SU-DHL-6 (cell line): ENCODE data around the gene ATP9B.

ENCODE experiments used
- H2AFZ ChIP-seq: fragments of 200-600 bp; sonication (generic); 2 replicates; pipeline ENCODE4 v1.6.1; 2014; ENCODE audit warnings: low read depth, mild to moderate bottlenecking, moderate library complexity, mixed read lengths, antibody characterized with exemption, low read length; ENCODE audit not compliant: severe bottlenecking
- H3F3A ChIP-seq: fragments of 200-600 bp; shearing (Covaris generic); 2 replicates; pipeline ENCODE4 v1.6.0; 2016; ENCODE audit warnings: antibody characterized with exemption, mild to moderate bottlenecking; ENCODE audit not compliant: insufficient read depth
- H3K27ac ChIP-seq: fragments of 200-600 bp; sonication (generic); 2 replicates; pipeline ENCODE4 v1.5.1; 2016; ENCODE audit warnings: low read depth, mild to moderate bottlenecking, low read length, moderate library complexity, mixed read lengths
- H3K27me3 ChIP-seq: fragments of 200-600 bp; sonication (generic), shearing (Covaris generic); 2 replicates; pipeline ENCODE4 v1.6.0; 2014; ENCODE audit warnings: mild to moderate bottlenecking, low read length
- H3K36me3 ChIP-seq: fragments of 200-600 bp; sonication (generic); 2 replicates; pipeline ENCODE4 v1.6.1; 2014; ENCODE audit warnings: mild to moderate bottlenecking, low read length, mixed read lengths
- H3K4me2 ChIP-seq: fragments of 300-600, 200-600 bp; shearing (Covaris generic), sonication (generic); 2 replicates; pipeline ENCODE4 v1.6.0; 2014; ENCODE audit warnings: low read length, low read depth, mild to moderate bottlenecking; ENCODE audit not compliant: poor library complexity, severe bottlenecking
- H3K4me3 ChIP-seq: fragments of 200-600 bp; sonication (generic); 2 replicates; pipeline ENCODE4 v1.5.1; 2014; ENCODE audit warnings: antibody characterized with exemption, low read length, mild to moderate bottlenecking, mixed read lengths; ENCODE audit not compliant: insufficient read depth, poor library complexity, severe bottlenecking
- H3K79me2 ChIP-seq: fragments of 200-600 bp; sonication (generic); 2 replicates; pipeline ENCODE4 v1.6.1; 2014; ENCODE audit warnings: mild to moderate bottlenecking, low read length, moderate library complexity; ENCODE audit not compliant: insufficient read depth
- H3K9ac ChIP-seq: fragments of 200-600 bp; sonication (generic); 2 replicates; pipeline ENCODE4 v1.7.0; 2014; ENCODE audit warnings: mild to moderate bottlenecking, low read length
- H3K9me2 ChIP-seq: fragments of 200-600 bp; sonication (generic); replicated peaks from 2 replicates; pipeline ENCODE4 v1.6.1; 2014; ENCODE audit warnings: low read length; ENCODE audit not compliant: insufficient read depth
- H3K9me3 ChIP-seq: fragments of 200-600 bp; sonication (generic); 2 replicates; pipeline ENCODE4 v1.6.1; 2014; ENCODE audit warnings: low read length, mixed read lengths; ENCODE audit not compliant: insufficient read depth
- H4K20me1 ChIP-seq: fragments of 200-600 bp; sonication (generic); 2 replicates; pipeline ENCODE4 v1.6.1; 2014; ENCODE audit warnings: low read depth, mild to moderate bottlenecking, antibody characterized with exemption, low read length, moderate library complexity, mixed read lengths
- CTCF ChIP-seq: fragments of 200-600 bp; sonication (generic); IDR thresholded peaks from one replicate; pipeline ENCODE4 v1.5.1; 2017; ENCODE audit warnings: antibody characterized with exemption, mild to moderate bottlenecking, low read length, moderate library complexity; ENCODE audit not compliant: insufficient read depth, poor library complexity, severe bottlenecking
- EZH2phosphoT487 ChIP-seq: fragments of 200-600 bp; sonication (generic), shearing (Covaris generic); conservative IDR thresholded peaks from 2 replicates; pipeline ENCODE4 v1.6.1; 2018; ENCODE audit warnings: mild to moderate bottlenecking, antibody characterized with exemption, low read length, moderate library complexity, mixed read lengths

Gene ATP9B

GRCh38 chr18:79100944-79101343 is 31.8 kb downstream of the ATP9B start:
- H3K9ac ChIP-seq = no peak overlapping the region
- H3K9me3 ChIP-seq = no peaks in the 10 kb centered on the region
- peaks cover 13% of the 10 kb centered on the region for H3K79me2 ChIP-seq
- H2AFZ ChIP-seq = no peak overlapping the region
- H3F3A ChIP-seq = no peaks in the 10 kb centered on the region
- no peaks in the 10 kb centered on the region; the same call in 1 of the 2 replicates for H3K36me3 ChIP-seq
- no peaks in the 10 kb centered on the region for H3K27me3 ChIP-seq
- no peak overlapping the region for H3K4me2 ChIP-seq
- no peak overlapping the region for H3K27ac ChIP-seq
- no peak overlapping the region for H3K4me3 ChIP-seq
- no peaks in the 10 kb centered on the region; the same call in 1 of the 2 replicates for H4K20me1 ChIP-seq
- H3K9me2 ChIP-seq = no peaks in the 10 kb centered on the region
- no peak for TF ChIP-seq CTCF
- TF ChIP-seq EZH2phosphoT487 = no peak

GRCh38 chr18:79102886-79103285 is 33.7 kb downstream of the ATP9B start:
- Histone ChIP-seq H3K4me3 (no peak overlapping the region), H3F3A (no peaks in the 10 kb centered on the region), H3K9me3 (no peaks in the 10 kb centered on the region), H3K9ac (no peak overlapping the region), H3K27ac (no peak overlapping the region), H3K36me3 (no peaks in the 10 kb centered on the region), H2AFZ (no peak overlapping the region), H3K79me2 (peaks cover 5% of the 10 kb centered on the region; the same call in 1 of the 2 replicates), H3K9me2 (no peaks in the 10 kb centered on the region), H3K27me3 (no peaks in the 10 kb centered on the region), H3K4me2 (no peak overlapping the region), H4K20me1 (no peaks in the 10 kb centered on the region)
- TF ChIP-seq EZH2phosphoT487 (no peak), CTCF (no peak)

- Histone ChIP-seq H3K36me3 (no peaks in the 10 kb centered on the region), H3K27ac (no peak overlapping the region), H3K9me2 (no peaks in the 10 kb centered on the region), H3K9me3 (no peaks in the 10 kb centered on the region), H3K27me3 (no peaks in the 10 kb centered on the region), H3K4me3 (no peak overlapping the region), H3K4me2 (no peak overlapping the region), H3F3A (no peaks in the 10 kb centered on the region), H3K9ac (no peak overlapping the region), H4K20me1 (no peaks in the 10 kb centered on the region), H2AFZ (no peak overlapping the region), H3K79me2 (peaks cover 5% of the 10 kb centered on the region; the same call in 1 of the 2 replicates)
- TF ChIP-seq CTCF (no peak), EZH2phosphoT487 (no peak)
Measured at GRCh38 chr18:79104137-79104536, 34.9 kb downstream of the ATP9B start.
